GM12892 (cell line): Measurements from ENCODE around the gene CCDC86.

Experiments
- POLR2A ChIP-seq: IDR thresholded peaks from 2 replicates; pipeline ENCODE4 v1.6.1; 2011; ENCODE audit warnings: low read depth, low read length, control low read depth
- POLR2AphosphoS5 ChIP-seq: IDR thresholded peaks from 2 replicates; pipeline ENCODE4 v1.6.1; 2011; ENCODE audit warnings: low read depth, low read length, control low read depth
- TAF1 ChIP-seq: IDR thresholded peaks from 2 replicates; pipeline ENCODE4 v1.6.1; 2011; ENCODE audit warnings: low read depth, mild to moderate bottlenecking, control low read depth, low read length, borderline replicate concordance

GRCh38 chr11:60874421-60875365 is 32.8 kb downstream of the CCDC86 start:
- TF ChIP-seq POLR2AphosphoS5 (no peak), POLR2A (no peak), TAF1 (no peak)
